ENCODE measurements around the gene STK32C.

Gene STK32C

GRCh38 chr10:132297526-132297925 is 10.2 kb downstream of the STK32C start:
- TF ChIP-seq POLR2AphosphoS5 (IDR thresholded peaks at IDR 0.05; ENCODE audit: low read depth, low read length) (no peak), FOXP2 (optimal IDR thresholded peaks at IDR 0.05; ENCODE audit: borderline replicate concordance, extremely low read depth, extremely low read length, insufficient read depth) (no peak), SIN3A (IDR thresholded peaks at IDR 0.05; ENCODE audit: borderline replicate concordance, insufficient read depth, low read length) (no peak), REST (IDR thresholded peaks at IDR 0.05; ENCODE audit: insufficient read depth in 1 of 2, low read depth in 2 of 2, low read length in 2 of 2) (no peak), TAF1 (IDR thresholded peaks at IDR 0.05; ENCODE audit: borderline replicate concordance, insufficient read depth, low read length) (no peak)

- no peak for TF ChIP-seq REST (IDR thresholded peaks at IDR 0.05; ENCODE audit: insufficient read depth in 1 of 2, low read depth in 2 of 2, low read length in 2 of 2)
These were observed 10.9 kb downstream of the STK32C start for GRCh38 chr10:132296666-132297443.

GRCh38 chr10:132294561-132295318 is 13.0 kb downstream of the STK32C start:
- TF ChIP-seq POLR2AphosphoS5 (IDR thresholded peaks at IDR 0.05; ENCODE audit: low read depth, low read length) (no peak), REST (IDR thresholded peaks at IDR 0.05; ENCODE audit: insufficient read depth in 1 of 2, low read depth in 2 of 2, low read length in 2 of 2) (peak; percentile 90 to 96)

GRCh38 chr10:132293813-132294520 is 13.8 kb downstream of the STK32C start:
- TF ChIP-seq POLR2AphosphoS5 (IDR thresholded peaks at IDR 0.05; ENCODE audit: low read depth, low read length), result no peak
- no peak for TF ChIP-seq SIN3A (IDR thresholded peaks at IDR 0.05; ENCODE audit: borderline replicate concordance, insufficient read depth, low read length)
- TF ChIP-seq FOXP2 (optimal IDR thresholded peaks at IDR 0.05; ENCODE audit: borderline replicate concordance, extremely low read depth, extremely low read length, insufficient read depth), result no peak
- TF ChIP-seq REST (IDR thresholded peaks at IDR 0.05; ENCODE audit: insufficient read depth in 1 of 2, low read depth in 2 of 2, low read length in 2 of 2), result no peak
- TF ChIP-seq TAF1 (IDR thresholded peaks at IDR 0.05; ENCODE audit: borderline replicate concordance, insufficient read depth, low read length), result no peak

Data from PFSK-1 (cell line).